Measurements from ENCODE around the gene STAM2. TPM values are rescaled to one million over a fixed set of nuclear protein-coding genes. Genes with fewer than 3 reads are reported as not detected.
"Not testable (repeated sequence)": the region's sequence is repeated elsewhere in the genome, so short reads cannot be mapped to it uniquely, and the experiment has no call there.

The STAM2 gene
- total RNA-seq, 1 experiment from 2014 or later: 16.0 TPM

GRCh38 chr2:152114366-152114765 is 61.2 kb downstream of the STAM2 start:
- no peaks in the 10 kb centered on the region for H3K79me2 ChIP-seq (ENCODE audit: low read depth)
- no peak overlapping the region for H3K27ac ChIP-seq
- no peak overlapping the region for H3K4me3 ChIP-seq
- ChIA-PET CTCF (no interaction called here), POLR2A (ENCODE audit: unreplicated experiment) (no interaction called here)
- no peak overlapping the region for H2AFZ ChIP-seq
- H3F3A ChIP-seq (ENCODE audit: insufficient read depth, low read depth): 0 out of 2 replicates have a peak, but pooled peaks cover 3% of the 10 kb centered on the region
- no peaks in the 10 kb centered on the region for H3K36me3 ChIP-seq (ENCODE audit: low read depth)
- DNase-seq: no peak
- no peaks in the 10 kb centered on the region for H3K9me2 ChIP-seq (ENCODE audit: insufficient read depth)
- no peaks in the 10 kb centered on the region for H3K9me3 ChIP-seq (ENCODE audit: insufficient read depth, low read depth)
- no peak overlapping the region for H3K4me2 ChIP-seq
- BruUV-seq (replicated peaks): no TSS peak
- H3K27me3 ChIP-seq (ENCODE audit: insufficient read depth, low read depth): no peaks in the 10 kb centered on the region
- TF ChIP-seq CTCF (conservative IDR thresholded peaks at IDR 0.05) (no peak), EZH2 (IDR thresholded peaks at IDR 0.05; ENCODE audit: low read depth) (no peak)
- H4K20me1 ChIP-seq (ENCODE audit: insufficient read depth): no peaks in the 10 kb centered on the region
- no peaks in the 10 kb centered on the region for H3K4me1 ChIP-seq (replicated peaks; ENCODE audit: insufficient read depth)
- intact Hi-C loops (cut with micrococcal nuclease; ENCODE audit: unreplicated experiment): no loop called here

GRCh38 chr2:152107140-152107539 is 68.4 kb downstream of the STAM2 start:
- intact Hi-C loops (cut with micrococcal nuclease; ENCODE audit: unreplicated experiment); CTCF ChIA-PET; BruUV-seq (replicated peaks): not testable (repeated sequence)

GRCh38 chr2:152106464-152106863 is 69.1 kb downstream of the STAM2 start:
- no peaks in the 10 kb centered on the region for H3K36me3 ChIP-seq (ENCODE audit: low read depth)
- intact Hi-C loops (cut with micrococcal nuclease; ENCODE audit: unreplicated experiment): no loop called here
- DNase-seq: no peak
- no peaks in the 10 kb centered on the region for H4K20me1 ChIP-seq (ENCODE audit: insufficient read depth)
- POLR2A ChIA-PET (ENCODE audit: unreplicated experiment): no interaction called here
- H3F3A ChIP-seq (ENCODE audit: insufficient read depth, low read depth): 0 out of 2 replicates have a peak, but pooled peaks cover 4% of the 10 kb centered on the region
- H3K9me3 ChIP-seq (ENCODE audit: insufficient read depth, low read depth): no peaks in the 10 kb centered on the region
- no peaks in the 10 kb centered on the region for H3K9me2 ChIP-seq (ENCODE audit: insufficient read depth)
- H3K27me3 ChIP-seq (ENCODE audit: insufficient read depth, low read depth): no peaks in the 10 kb centered on the region
- no peak overlapping the region for H3K4me2 ChIP-seq
- no peaks in the 10 kb centered on the region for H3K4me1 ChIP-seq (replicated peaks; ENCODE audit: insufficient read depth)
- H2AFZ ChIP-seq: no peak overlapping the region
- H3K79me2 ChIP-seq (ENCODE audit: low read depth): no peaks in the 10 kb centered on the region
- H3K27ac ChIP-seq: no peak overlapping the region
- CTCF ChIA-PET: no interaction called here
- no TSS peak for BruUV-seq (replicated peaks)
- TF ChIP-seq CTCF (conservative IDR thresholded peaks at IDR 0.05) (no peak), EZH2 (IDR thresholded peaks at IDR 0.05; ENCODE audit: low read depth) (no peak)
- H3K4me3 ChIP-seq: no peak overlapping the region

More at GRCh38 chr2:152107140-152107539, 68.4 kb downstream of the STAM2 start:
- DNase-seq; H2AFZ ChIP-seq; H3F3A ChIP-seq (ENCODE audit: insufficient read depth, low read depth); POLR2A ChIA-PET (ENCODE audit: unreplicated experiment); H4K20me1 ChIP-seq (ENCODE audit: insufficient read depth); H3K4me1 ChIP-seq (replicated peaks; ENCODE audit: insufficient read depth); H3K4me2 ChIP-seq; H3K9me3 ChIP-seq (ENCODE audit: insufficient read depth, low read depth); H3K27me3 ChIP-seq (ENCODE audit: insufficient read depth, low read depth); H3K4me3 ChIP-seq; H3K9me2 ChIP-seq (ENCODE audit: insufficient read depth); H3K36me3 ChIP-seq (ENCODE audit: low read depth); H3K27ac ChIP-seq; H3K79me2 ChIP-seq (ENCODE audit: low read depth): not testable (repeated sequence)

DNA sequence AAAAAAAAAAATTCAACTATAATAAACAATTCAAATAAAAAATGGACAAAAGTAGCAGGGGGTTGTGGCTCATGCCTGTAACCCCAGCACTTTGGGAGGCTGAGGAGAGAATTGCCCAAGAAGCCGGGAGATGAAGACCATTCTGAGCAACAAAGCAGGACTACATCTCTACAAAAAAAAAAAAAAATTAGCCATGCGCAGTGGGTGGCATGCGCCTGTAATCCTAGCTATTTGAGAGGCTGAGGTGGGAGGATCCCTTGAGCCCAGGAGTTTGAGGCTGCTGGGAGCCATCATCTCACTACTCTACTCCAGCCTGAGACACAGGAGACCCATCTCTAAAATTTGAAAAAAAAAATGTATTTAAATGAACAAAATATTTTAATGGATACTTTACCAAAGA is 72.3 kb downstream of the STAM2 start:
- Histone ChIP-seq H3K4me2 (no peak overlapping the region), H4K20me1 (ENCODE audit: insufficient read depth) (no peaks in the 10 kb centered on the region), H3K9me3 (ENCODE audit: insufficient read depth, low read depth) (no peaks in the 10 kb centered on the region), H3K36me3 (ENCODE audit: low read depth) (no peaks in the 10 kb centered on the region), H3K9me2 (ENCODE audit: insufficient read depth) (no peaks in the 10 kb centered on the region), H3K27ac (no peak overlapping the region), H3F3A (ENCODE audit: insufficient read depth, low read depth) (0 out of 2 replicates have a peak, but pooled peaks cover 4% of the 10 kb centered on the region), H3K27me3 (ENCODE audit: insufficient read depth, low read depth) (peaks cover 27% of the 10 kb centered on the region), H3K4me3 (no peak overlapping the region), H3K4me1 (replicated peaks; ENCODE audit: insufficient read depth) (peaks cover 9% of the 10 kb centered on the region; the same call in 1 of the 2 replicates), H3K79me2 (ENCODE audit: low read depth) (no peaks in the 10 kb centered on the region), H2AFZ (no peak overlapping the region)
- POLR2A ChIA-PET (ENCODE audit: unreplicated experiment): no interaction called here
- no peak for TF ChIP-seq CTCF (conservative IDR thresholded peaks at IDR 0.05)
- no peak for TF ChIP-seq EZH2 (IDR thresholded peaks at IDR 0.05; ENCODE audit: low read depth)
- no peak for DNase-seq
- CTCF ChIA-PET: no interaction called here
- no TSS peak for BruUV-seq (replicated peaks)
- intact Hi-C loops (cut with micrococcal nuclease; ENCODE audit: unreplicated experiment): no loop called here
